ENCODE data around the gene EMX2. TPM values are rescaled to one million over a fixed set of nuclear protein-coding genes. Genes with fewer than 3 reads are reported as not detected.

Gene EMX2
- total and polyA plus RNA-seq, 2 of the 13 experiments (the other 11 are each of a cell fraction or from before 2014, with no cell fraction given): not detected

- TF ChIP-seq UBTF (CRISPR knock-in tag; IDR thresholded peaks at IDR 0.05): no peak
- TF ChIP-seq HNF4G (IDR thresholded peaks at IDR 0.05; ENCODE audit: borderline replicate concordance, low read depth, low read length): no peak
- TF ChIP-seq HNF4G (CRISPR knock-in tag; IDR thresholded peaks at IDR 0.05; ENCODE audit: borderline replicate concordance, low read depth): no peak
- TF ChIP-seq FOXP4 (CRISPR knock-in tag; IDR thresholded peaks at IDR 0.05): no peak
- no peak for TF ChIP-seq ZMYM4 (CRISPR knock-in tag; IDR thresholded peaks at IDR 0.05)
- TF ChIP-seq ZNF691 (CRISPR knock-in tag; IDR thresholded peaks at IDR 0.05; ENCODE audit: borderline replicate concordance, low read depth): no peak
- TF ChIP-seq NFYB (CRISPR knock-in tag; IDR thresholded peaks at IDR 0.05): no peak
- no peak for TF ChIP-seq ZNF513 (CRISPR knock-in tag; conservative IDR thresholded peaks at IDR 0.05)
- no peak for TF ChIP-seq ZNF232 (CRISPR knock-in tag; IDR thresholded peaks at IDR 0.05; ENCODE audit: borderline replicate concordance)
- TF ChIP-seq SRF (IDR thresholded peaks at IDR 0.05; ENCODE audit: low read depth, low read length): no peak
- no peak for TF ChIP-seq RBM22 (optimal IDR thresholded peaks at IDR 0.05; ENCODE audit: low read length)
- TF ChIP-seq ZNF350 (CRISPR knock-in tag; IDR thresholded peaks at IDR 0.05; ENCODE audit: borderline replicate concordance, low read depth): no peak
Observed at GRCh38 chr10:117519879-117520278, 22.7 kb upstream of the EMX2 start (continued).
